Measurements from ENCODE around the gene WDR11. TPM values are rescaled to one million over a fixed set of nuclear protein-coding genes. Genes with fewer than 3 reads are reported as not detected.
A peak's percentile ranks its signal among the peaks of the same experiment; 100 is the strongest.

Gene WDR11, protein sequence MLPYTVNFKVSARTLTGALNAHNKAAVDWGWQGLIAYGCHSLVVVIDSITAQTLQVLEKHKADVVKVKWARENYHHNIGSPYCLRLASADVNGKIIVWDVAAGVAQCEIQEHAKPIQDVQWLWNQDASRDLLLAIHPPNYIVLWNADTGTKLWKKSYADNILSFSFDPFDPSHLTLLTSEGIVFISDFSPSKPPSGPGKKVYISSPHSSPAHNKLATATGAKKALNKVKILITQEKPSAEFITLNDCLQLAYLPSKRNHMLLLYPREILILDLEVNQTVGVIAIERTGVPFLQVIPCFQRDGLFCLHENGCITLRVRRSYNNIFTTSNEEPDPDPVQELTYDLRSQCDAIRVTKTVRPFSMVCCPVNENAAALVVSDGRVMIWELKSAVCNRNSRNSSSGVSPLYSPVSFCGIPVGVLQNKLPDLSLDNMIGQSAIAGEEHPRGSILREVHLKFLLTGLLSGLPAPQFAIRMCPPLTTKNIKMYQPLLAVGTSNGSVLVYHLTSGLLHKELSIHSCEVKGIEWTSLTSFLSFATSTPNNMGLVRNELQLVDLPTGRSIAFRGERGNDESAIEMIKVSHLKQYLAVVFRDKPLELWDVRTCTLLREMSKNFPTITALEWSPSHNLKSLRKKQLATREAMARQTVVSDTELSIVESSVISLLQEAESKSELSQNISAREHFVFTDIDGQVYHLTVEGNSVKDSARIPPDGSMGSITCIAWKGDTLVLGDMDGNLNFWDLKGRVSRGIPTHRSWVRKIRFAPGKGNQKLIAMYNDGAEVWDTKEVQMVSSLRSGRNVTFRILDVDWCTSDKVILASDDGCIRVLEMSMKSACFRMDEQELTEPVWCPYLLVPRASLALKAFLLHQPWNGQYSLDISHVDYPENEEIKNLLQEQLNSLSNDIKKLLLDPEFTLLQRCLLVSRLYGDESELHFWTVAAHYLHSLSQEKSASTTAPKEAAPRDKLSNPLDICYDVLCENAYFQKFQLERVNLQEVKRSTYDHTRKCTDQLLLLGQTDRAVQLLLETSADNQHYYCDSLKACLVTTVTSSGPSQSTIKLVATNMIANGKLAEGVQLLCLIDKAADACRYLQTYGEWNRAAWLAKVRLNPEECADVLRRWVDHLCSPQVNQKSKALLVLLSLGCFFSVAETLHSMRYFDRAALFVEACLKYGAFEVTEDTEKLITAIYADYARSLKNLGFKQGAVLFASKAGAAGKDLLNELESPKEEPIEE
- polyA plus RNA-seq (2013, experiment 1 of 2): 42.5 TPM
- polyA plus RNA-seq (2013, experiment 2 of 2): 34.8 TPM

DNA sequence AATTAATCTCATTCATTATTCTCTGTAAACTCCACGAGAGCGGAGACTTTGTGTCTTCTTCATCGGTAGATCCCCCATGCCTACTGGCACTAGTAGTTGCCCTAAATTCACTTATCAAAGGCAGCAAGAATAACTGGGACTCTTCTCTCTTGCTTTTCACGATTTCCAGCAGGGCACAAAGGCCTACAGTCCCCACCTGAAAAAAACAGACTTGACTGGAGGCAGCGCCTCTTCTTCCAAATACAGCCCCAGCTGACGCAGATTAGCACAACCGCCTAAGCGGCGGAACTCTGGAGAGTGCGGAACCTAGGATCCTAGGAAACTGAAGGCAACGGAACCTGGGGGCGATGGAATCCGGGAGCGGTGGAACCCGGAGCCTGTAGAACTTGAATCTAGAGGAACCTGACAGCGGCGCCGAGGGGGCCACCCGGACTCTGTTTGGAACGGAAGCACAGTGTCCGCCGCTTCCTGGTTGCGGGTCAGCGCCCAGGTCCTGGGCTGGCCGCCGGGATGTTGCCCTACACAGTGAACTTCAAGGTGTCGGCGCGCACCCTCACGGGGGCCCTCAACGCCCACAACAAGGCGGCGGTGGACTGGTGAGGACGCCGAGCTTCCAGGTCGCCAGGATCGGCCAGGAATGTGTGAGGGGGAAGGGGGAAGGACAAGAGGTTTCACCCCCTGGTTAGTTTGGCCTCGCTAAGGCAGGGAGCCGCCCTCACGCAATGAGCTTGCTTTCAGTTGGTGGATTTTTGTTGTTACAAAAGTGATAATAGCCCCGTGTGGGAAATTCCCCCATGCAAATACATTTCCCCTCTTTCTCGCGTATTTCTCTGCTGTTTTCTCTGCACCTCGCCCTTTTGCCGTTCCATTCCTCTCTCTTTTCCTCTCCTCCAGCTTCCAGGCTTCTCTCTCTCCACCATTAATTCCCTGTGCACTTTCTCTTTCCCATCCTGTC is at the start of gene WDR11:
WDR11 (plus strand) TSS at position 452 of the 955 bp plus-strand sequence; CDS start at position 511, 59 bp downstream.
- WGBS, 2 experiments (ENCODE audit: insufficient coverage in 2 of 2): 7% methylated on average over 33 to 41 of the region's 45 CpGs
- Histone ChIP-seq H3K27ac (ENCODE audit: low read depth, low read length, severe bottlenecking) (peak within 1 kb of the TSS; percentile 60), H3K4me3 (ENCODE audit: extremely low read depth, insufficient read depth, low read length, poor library complexity, severe bottlenecking) (peak within 1 kb of the TSS; percentile 73), H3K4me1 (ENCODE audit: control insufficient read depth, insufficient read depth, low read length, poor library complexity, severe bottlenecking) (no peaks in the 10 kb centered on the region), H3K36me3 (ENCODE audit: control insufficient read depth, insufficient read depth, low read length) (peaks cover 22% of the 10 kb centered on the region), H3K9me3 (ENCODE audit: control insufficient read depth, low read length) (no peaks in the 10 kb centered on the region)

GRCh38 chr10:120802935-120803334 is 48.2 kb upstream of the WDR11 start:
- Histone ChIP-seq H3K4me3 (ENCODE audit: extremely low read depth, insufficient read depth, low read length, poor library complexity, severe bottlenecking) (no peak overlapping the region), H3K27ac (ENCODE audit: low read depth, low read length, severe bottlenecking) (no peak overlapping the region)
- WGBS, 2 experiments (ENCODE audit: insufficient coverage in 2 of 2): 88 to 89% methylated on average over 1 of the region's 3 CpGs

GRCh38 chr10:120803972-120804371 is 47.2 kb upstream of the WDR11 start:
- Histone ChIP-seq H3K4me1 (ENCODE audit: control insufficient read depth, insufficient read depth, low read length, poor library complexity, severe bottlenecking) (no peaks in the 10 kb centered on the region), H3K4me3 (ENCODE audit: extremely low read depth, insufficient read depth, low read length, poor library complexity, severe bottlenecking) (no peak overlapping the region)
- WGBS, 2 experiments (ENCODE audit: insufficient coverage in 2 of 2): 92 to 100% methylated on average over 3 to 5 of the region's 5 CpGs

More at GRCh38 chr10:120802935-120803334, 48.2 kb upstream of the WDR11 start:
- Histone ChIP-seq H3K36me3 (ENCODE audit: control insufficient read depth, insufficient read depth, low read length) (no peaks in the 10 kb centered on the region), H3K9me3 (ENCODE audit: control insufficient read depth, low read length) (no peaks in the 10 kb centered on the region), H3K4me1 (ENCODE audit: control insufficient read depth, insufficient read depth, low read length, poor library complexity, severe bottlenecking) (no peaks in the 10 kb centered on the region)

GRCh38 chr10:120805014-120805812 is 45.9 kb upstream of the WDR11 start:
- no peaks in the 10 kb centered on the region for H3K4me1 ChIP-seq (ENCODE audit: control insufficient read depth, insufficient read depth, low read length, poor library complexity, severe bottlenecking)
- no peaks in the 10 kb centered on the region for H3K9me3 ChIP-seq (ENCODE audit: control insufficient read depth, low read length)
- no peaks in the 10 kb centered on the region for H3K36me3 ChIP-seq (ENCODE audit: control insufficient read depth, insufficient read depth, low read length)
- WGBS, 2 experiments (ENCODE audit: insufficient coverage in 2 of 2): 91 to 97% methylated on average over 4 of the region's 7 CpGs
- no peak overlapping the region for H3K4me3 ChIP-seq (ENCODE audit: extremely low read depth, insufficient read depth, low read length, poor library complexity, severe bottlenecking)
- no peak overlapping the region for H3K27ac ChIP-seq (ENCODE audit: low read depth, low read length, severe bottlenecking)

More at GRCh38 chr10:120803972-120804371, 47.2 kb upstream of the WDR11 start:
- Histone ChIP-seq H3K27ac (ENCODE audit: low read depth, low read length, severe bottlenecking) (no peak overlapping the region), H3K9me3 (ENCODE audit: control insufficient read depth, low read length) (no peaks in the 10 kb centered on the region), H3K36me3 (ENCODE audit: control insufficient read depth, insufficient read depth, low read length) (no peaks in the 10 kb centered on the region)

DNA sequence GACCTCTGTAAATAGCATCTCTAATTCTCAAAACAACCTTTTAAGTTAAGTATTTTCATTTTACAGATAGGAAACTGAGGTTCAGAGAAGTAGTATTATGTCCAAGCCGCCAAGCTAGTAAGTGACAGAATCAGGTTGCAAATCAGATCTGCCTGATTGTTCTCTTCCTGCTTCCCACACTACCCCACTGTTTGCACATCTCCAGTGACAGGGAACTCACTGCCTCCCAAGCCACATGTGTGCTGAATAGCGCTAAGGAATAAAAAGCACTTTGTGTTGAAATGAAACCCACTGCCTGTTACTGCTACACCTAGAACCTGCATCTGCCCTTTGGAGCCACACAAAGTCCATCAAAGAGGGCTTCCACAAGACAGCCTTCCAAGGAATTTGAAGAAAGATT is 45.1 kb upstream of the WDR11 start:
- WGBS, 2 experiments (ENCODE audit: insufficient coverage in 2 of 2): 100% methylated on average over 1 of the region's 2 CpGs; no CpG with 5 or more reads in 1 of the 2 experiments
- no peaks in the 10 kb centered on the region for H3K9me3 ChIP-seq (ENCODE audit: control insufficient read depth, low read length)
- H3K4me3 ChIP-seq (ENCODE audit: extremely low read depth, insufficient read depth, low read length, poor library complexity, severe bottlenecking): no peak overlapping the region
- no peaks in the 10 kb centered on the region for H3K4me1 ChIP-seq (ENCODE audit: control insufficient read depth, insufficient read depth, low read length, poor library complexity, severe bottlenecking)
- H3K27ac ChIP-seq (ENCODE audit: low read depth, low read length, severe bottlenecking): no peak overlapping the region
- H3K36me3 ChIP-seq (ENCODE audit: control insufficient read depth, insufficient read depth, low read length): no peaks in the 10 kb centered on the region

DNA sequence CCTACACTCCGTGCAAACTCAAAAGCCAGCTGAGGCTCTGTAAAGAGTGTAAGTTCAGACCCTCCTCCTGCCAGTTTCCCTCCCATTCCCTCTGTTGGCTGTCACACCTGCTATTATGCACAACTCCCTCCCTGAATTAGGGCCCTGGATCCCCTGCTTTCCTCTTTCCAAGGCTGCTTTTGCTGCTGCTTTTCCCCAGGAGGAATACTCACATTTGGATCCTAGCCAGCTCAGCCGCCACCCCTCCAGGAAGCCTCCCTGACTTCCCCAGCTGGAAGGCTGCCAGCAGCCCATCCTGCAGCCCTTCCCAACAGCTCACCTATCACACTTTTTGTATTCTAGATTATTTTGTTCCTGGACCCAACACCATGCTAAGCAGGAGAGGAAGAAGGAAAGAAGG is 40.9 kb upstream of the WDR11 start:
- 33 to 68% methylated on average over 1 to 2 of the region's 2 CpGs for WGBS, 2 experiments (ENCODE audit: insufficient coverage in 2 of 2)
- H3K4me3 ChIP-seq (ENCODE audit: extremely low read depth, insufficient read depth, low read length, poor library complexity, severe bottlenecking): no peak overlapping the region
- H3K27ac ChIP-seq (ENCODE audit: low read depth, low read length, severe bottlenecking): no peak overlapping the region
- H3K4me1 ChIP-seq (ENCODE audit: control insufficient read depth, insufficient read depth, low read length, poor library complexity, severe bottlenecking): no peaks in the 10 kb centered on the region
- no peaks in the 10 kb centered on the region for H3K36me3 ChIP-seq (ENCODE audit: control insufficient read depth, insufficient read depth, low read length)
- H3K9me3 ChIP-seq (ENCODE audit: control insufficient read depth, low read length): no peaks in the 10 kb centered on the region

GRCh38 chr10:120813085-120813484 is 38.1 kb upstream of the WDR11 start:
- Histone ChIP-seq H3K27ac (ENCODE audit: low read depth, low read length, severe bottlenecking) (no peak overlapping the region), H3K4me3 (ENCODE audit: extremely low read depth, insufficient read depth, low read length, poor library complexity, severe bottlenecking) (no peak overlapping the region), H3K4me1 (ENCODE audit: control insufficient read depth, insufficient read depth, low read length, poor library complexity, severe bottlenecking) (no peaks in the 10 kb centered on the region), H3K36me3 (ENCODE audit: control insufficient read depth, insufficient read depth, low read length) (no peaks in the 10 kb centered on the region), H3K9me3 (ENCODE audit: control insufficient read depth, low read length) (no peaks in the 10 kb centered on the region)
- WGBS, 2 experiments (ENCODE audit: insufficient coverage in 2 of 2): 76 to 88% methylated on average over 5 of the region's 6 CpGs

DNA sequence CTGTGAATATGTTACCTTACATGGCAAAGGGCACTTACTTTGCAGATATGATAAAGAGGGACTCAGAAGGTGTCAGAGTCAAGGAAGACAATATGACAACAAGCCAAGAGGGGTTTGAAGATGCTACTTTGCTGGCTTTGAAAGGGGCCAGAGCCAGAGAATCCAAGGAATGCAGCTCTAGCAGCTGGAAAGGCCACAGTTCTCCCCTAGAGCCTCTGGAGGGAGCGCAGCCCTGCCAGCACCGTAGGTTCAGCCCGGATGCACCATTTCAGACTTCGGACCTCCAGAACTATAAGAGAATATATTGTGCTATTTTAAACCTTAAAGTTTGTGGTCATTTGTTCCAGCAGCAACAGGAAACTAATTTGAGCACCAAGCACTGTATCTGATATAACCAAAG is 32.9 kb upstream of the WDR11 start:
- Histone ChIP-seq H3K36me3 (ENCODE audit: control insufficient read depth, insufficient read depth, low read length) (no peaks in the 10 kb centered on the region), H3K9me3 (ENCODE audit: control insufficient read depth, low read length) (no peaks in the 10 kb centered on the region)
- 80% methylated on average over 4 of the region's 4 CpGs; no CpG with 5 or more reads in 1 of the 2 experiments for WGBS, 2 experiments (ENCODE audit: insufficient coverage in 2 of 2)

GRCh38 chr10:120819366-120819765 is 31.8 kb upstream of the WDR11 start:
- WGBS, 2 experiments (ENCODE audit: insufficient coverage in 2 of 2): 82 to 100% methylated on average over 2 to 3 of the region's 6 CpGs
- Histone ChIP-seq H3K4me1 (ENCODE audit: control insufficient read depth, insufficient read depth, low read length, poor library complexity, severe bottlenecking) (no peaks in the 10 kb centered on the region), H3K27ac (ENCODE audit: low read depth, low read length, severe bottlenecking) (no peak overlapping the region), H3K9me3 (ENCODE audit: control insufficient read depth, low read length) (no peaks in the 10 kb centered on the region), H3K4me3 (ENCODE audit: extremely low read depth, insufficient read depth, low read length, poor library complexity, severe bottlenecking) (no peak overlapping the region), H3K36me3 (ENCODE audit: control insufficient read depth, insufficient read depth, low read length) (no peaks in the 10 kb centered on the region)

More for the DNA sequence above, 32.9 kb upstream of the WDR11 start:
- Histone ChIP-seq H3K27ac (ENCODE audit: low read depth, low read length, severe bottlenecking) (no peak overlapping the region), H3K4me3 (ENCODE audit: extremely low read depth, insufficient read depth, low read length, poor library complexity, severe bottlenecking) (no peak overlapping the region), H3K4me1 (ENCODE audit: control insufficient read depth, insufficient read depth, low read length, poor library complexity, severe bottlenecking) (no peaks in the 10 kb centered on the region)
